HepG2 (cell line): ENCODE data around the gene APC2.

ENCODE experiments used
- HDAC2 ChIP-seq: sonication (generic); formaldehyde crosslinking; IDR thresholded peaks from 2 replicates; pipeline ENCODE4 v1.4.0; 2020; ENCODE audit warnings: missing genetic modification reagents
- YY1 ChIP-seq: IDR thresholded peaks from 2 replicates; pipeline ENCODE4 v1.6.1; 2011; ENCODE audit warnings: low read length, low read depth, moderate library complexity, mild to moderate bottlenecking; ENCODE audit not compliant: insufficient read depth, insufficient replicate concordance

DNA sequence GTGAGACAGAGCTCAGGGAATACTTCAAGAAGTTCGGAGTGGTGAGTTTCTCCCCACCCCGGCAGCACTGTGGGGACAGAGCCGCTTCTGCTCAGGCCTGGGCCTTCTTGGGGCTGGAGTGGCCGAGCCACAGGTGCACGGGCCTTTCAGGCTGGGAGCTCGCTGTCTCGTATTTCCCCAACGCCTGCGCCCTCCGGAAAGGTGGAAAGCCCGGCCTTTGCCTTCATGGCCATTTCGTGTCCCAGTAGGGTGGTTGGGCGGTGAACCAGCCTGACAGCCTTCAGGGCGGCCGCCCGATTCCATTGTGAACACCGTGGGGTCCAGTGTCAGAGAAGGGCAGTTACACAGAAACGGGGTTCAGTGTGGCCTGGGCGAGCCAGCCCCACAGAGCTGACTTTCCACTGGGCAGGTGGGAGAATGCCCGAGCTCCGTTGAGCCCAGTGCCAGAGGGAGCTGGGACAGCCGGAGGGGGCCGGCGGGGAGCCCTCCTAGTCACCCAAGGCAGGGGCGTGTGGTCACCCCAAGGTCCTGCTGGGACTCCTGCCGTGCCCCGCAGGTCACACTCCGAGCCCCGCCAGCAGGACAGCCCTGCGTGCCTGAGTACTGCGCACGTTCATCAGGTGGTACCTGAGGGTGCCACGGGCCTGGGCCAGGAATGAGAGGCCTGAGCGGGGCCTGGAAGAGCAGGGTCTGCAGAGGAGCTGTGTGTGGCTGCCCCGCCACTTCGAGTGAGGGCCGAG, 28.5 kb upstream of the APC2 start:
- no peak for TF ChIP-seq HDAC2
- TF ChIP-seq YY1, result no peak
